WERI-Rb-1 (cell line): ENCODE data around the gene KISS1R.

Experiments
- DNase-seq: peaks from one replicate; pipeline ENCODE4 v3.0.0-alpha.2; 2020
- H3K27ac ChIP-seq: fragments of 250-450 bp; sonication (Bioruptor Pico); 2 replicates; pipeline ENCODE4 v1.5.1; 2020; ENCODE audit warnings: mild to moderate bottlenecking, moderate library complexity
- H3K27me3 ChIP-seq: fragments of 250-450 bp; sonication (Bioruptor Pico); 2 replicates; pipeline ENCODE4 v1.5.1; 2021; ENCODE audit warnings: mild to moderate bottlenecking, low read depth, moderate library complexity; ENCODE audit not compliant: insufficient read depth, severe bottlenecking
- H3K36me3 ChIP-seq: fragments of 250-450 bp; sonication (Bioruptor Pico); 2 replicates; pipeline ENCODE4 v1.5.1; 2020; ENCODE audit warnings: mild to moderate bottlenecking, moderate library complexity
- H3K4me3 ChIP-seq: 2 replicates; pipeline ENCODE4 v1.5.1; 2011; ENCODE audit warnings: low read depth, mild to moderate bottlenecking, control low read depth, low read length
- H3K9me3 ChIP-seq: fragments of 250-450 bp; sonication (Bioruptor Pico); 2 replicates; pipeline ENCODE4 v1.5.1; 2021; ENCODE audit warnings: mild to moderate bottlenecking, moderate library complexity; ENCODE audit not compliant: severe bottlenecking
- CTCF ChIP-seq: IDR thresholded peaks from 2 replicates; pipeline ENCODE4 v1.5.1; 2011; ENCODE audit warnings: low read depth, mild to moderate bottlenecking, control low read depth, inconsistent platforms, low read length

The KISS1R gene

GRCh38 chr19:902093-902370, 15.1 kb upstream of the KISS1R start:
- Histone ChIP-seq H3K36me3 (peaks cover 14% of the 10 kb centered on the region), H3K27ac (peak overlapping the region; percentile 76), H3K9me3 (no peaks in the 10 kb centered on the region), H3K4me3 (no peak overlapping the region), H3K27me3 (no peaks in the 10 kb centered on the region)
- TF ChIP-seq CTCF, result no peak
- DNase-seq, result no peak

GRCh38 chr19:902446-903226, 14.5 kb upstream of the KISS1R start:
- peak overlapping the region; percentile 76 for H3K27ac ChIP-seq
- no peak for TF ChIP-seq CTCF
- H3K36me3 ChIP-seq, result peaks cover 11% of the 10 kb centered on the region; the same call in 1 of the 2 replicates
- H3K4me3 ChIP-seq, result peak overlapping the region; percentile 11
- DNase-seq, result no peak
- no peaks in the 10 kb centered on the region for H3K9me3 ChIP-seq
- H3K27me3 ChIP-seq, result no peaks in the 10 kb centered on the region

- peak overlapping the region; percentile 36 for H3K4me3 ChIP-seq
- H3K27me3 ChIP-seq, result no peaks in the 10 kb centered on the region
- peak overlapping the region; percentile 76 for H3K27ac ChIP-seq
- TF ChIP-seq CTCF, result no peak
- DNase-seq, result peak; percentile 94
- no peaks in the 10 kb centered on the region for H3K9me3 ChIP-seq
- H3K36me3 ChIP-seq, result peaks cover 11% of the 10 kb centered on the region; the same call in 1 of the 2 replicates
These were observed 13.8 kb upstream of the KISS1R start for GRCh38 chr19:903266-903797.

GRCh38 chr19:904545-904944, 12.6 kb upstream of the KISS1R start:
- no peak overlapping the region for H3K27ac ChIP-seq
- H3K27me3 ChIP-seq, result no peaks in the 10 kb centered on the region
- H3K9me3 ChIP-seq, result no peaks in the 10 kb centered on the region
- TF ChIP-seq CTCF, result no peak
- H3K36me3 ChIP-seq, result peaks cover 8% of the 10 kb centered on the region; the same call in 1 of the 2 replicates
- H3K4me3 ChIP-seq, result no peak overlapping the region
- no peak for DNase-seq

- DNase-seq, result no peak
- no peak overlapping the region for H3K27ac ChIP-seq
- no peaks in the 10 kb centered on the region for H3K27me3 ChIP-seq
- no peak for TF ChIP-seq CTCF
- no peak overlapping the region for H3K4me3 ChIP-seq
- H3K36me3 ChIP-seq, result peaks cover 4% of the 10 kb centered on the region; the same call in 1 of the 2 replicates
- no peaks in the 10 kb centered on the region for H3K9me3 ChIP-seq
These were observed 10.7 kb upstream of the KISS1R start for GRCh38 chr19:906480-906879.
